Measurements from ENCODE around the gene ZNF273.
"Not testable (repeated sequence)": the region's sequence is repeated elsewhere in the genome, so short reads cannot be mapped to it uniquely, and the experiment has no call there.

The ZNF273 gene

GRCh38 chr7:64948774-64949173, 45.7 kb downstream of the ZNF273 start:
- not testable (repeated sequence) for DNase-seq

GRCh38 chr7:64950673-64951072, 47.6 kb downstream of the ZNF273 start:
- not testable (repeated sequence) for DNase-seq

GRCh38 chr7:64951250-64951848, 48.3 kb downstream of the ZNF273 start:
- DNase-seq: no peak

GRCh38 chr7:64959072-64959747, 56.1 kb downstream of the ZNF273 start:
- DNase-seq: no peak

GRCh38 chr7:64965594-64965993, 62.5 kb downstream of the ZNF273 start:
- no peak for DNase-seq

- DNase-seq: no peak
Observed at GRCh38 chr7:64978497-64979203, 75.6 kb downstream of the ZNF273 start.
